HG03439 (cell line): ENCODE measurements around the gene MORN1.
A peak's percentile ranks its signal among the peaks of the same experiment; 100 is the strongest.
"Not testable (repeated sequence)": the region's sequence is repeated elsewhere in the genome, so short reads cannot be mapped to it uniquely, and the experiment has no call there.

Source experiments
- ATAC-seq: cut with Tn5 transposase; IDR thresholded peaks from one replicate; pipeline ENCODE4 v1.9.1; 2021; ENCODE audit warnings: mild to moderate bottlenecking, moderate library complexity; ENCODE audit not compliant: unreplicated experiment

The MORN1 gene

GRCh38 chr1:2391041-2391930 is at the start of gene MORN1, which contains the start of gene RER1:
MORN1 (minus strand) TSS chr1:2391554; CDS start chr1:2391533, 21 bp downstream.
RER1 (plus strand) TSS chr1:2391841; CDS start chr1:2395791, 3,950 bp downstream.
- ATAC-seq: peak; percentile 81

- not testable (repeated sequence) for ATAC-seq
Observed at GRCh38 chr1:2440346-2440745, 49.0 kb upstream of the MORN1 start.

GRCh38 chr1:2439369-2439768 is 48.0 kb upstream of the MORN1 start:
- ATAC-seq: no peak

GRCh38 chr1:2438641-2439040 is 47.3 kb upstream of the MORN1 start:
- ATAC-seq: no peak

GRCh38 chr1:2438038-2438437 is 46.7 kb upstream of the MORN1 start:
- no peak for ATAC-seq

GRCh38 chr1:2437617-2438016 is 46.3 kb upstream of the MORN1 start:
- no peak for ATAC-seq

GRCh38 chr1:2436876-2437275 is 45.5 kb upstream of the MORN1 start:
- ATAC-seq: no peak

- ATAC-seq: no peak
Observed at GRCh38 chr1:2435746-2436355, 44.5 kb upstream of the MORN1 start.

- ATAC-seq: no peak
Observed at GRCh38 chr1:2435091-2435490, 43.7 kb upstream of the MORN1 start.

GRCh38 chr1:2433936-2434655 is 42.7 kb upstream of the MORN1 start:
- no peak for ATAC-seq

GRCh38 chr1:2433196-2433595 is 41.8 kb upstream of the MORN1 start:
- ATAC-seq: no peak

- no peak for ATAC-seq
Observed at GRCh38 chr1:2432441-2432844, 41.1 kb upstream of the MORN1 start.

GRCh38 chr1:2431518-2431917 is 40.2 kb upstream of the MORN1 start:
- ATAC-seq: no peak

GRCh38 chr1:2431103-2431502 is 39.7 kb upstream of the MORN1 start:
- no peak for ATAC-seq

- no peak for ATAC-seq
Observed at GRCh38 chr1:2430592-2430973, 39.2 kb upstream of the MORN1 start.

GRCh38 chr1:2429780-2430591 is 38.6 kb upstream of the MORN1 start:
- ATAC-seq: no peak

GRCh38 chr1:2428490-2428889 is 37.1 kb upstream of the MORN1 start:
- ATAC-seq: no peak

- no peak for ATAC-seq
Observed at GRCh38 chr1:2427976-2428375, 36.6 kb upstream of the MORN1 start.

- no peak for ATAC-seq
Observed at GRCh38 chr1:2427051-2427450, 35.7 kb upstream of the MORN1 start.

GRCh38 chr1:2426540-2426939 is 35.2 kb upstream of the MORN1 start:
- ATAC-seq: no peak

GRCh38 chr1:2425892-2426291 is 34.5 kb upstream of the MORN1 start:
- ATAC-seq: no peak
